Measurements from ENCODE around the gene KCNC1. TPM values are rescaled to one million over a fixed set of nuclear protein-coding genes. Genes with fewer than 3 reads are reported as not detected.
A peak's percentile ranks its signal among the peaks of the same experiment; 100 is the strongest.

The KCNC1 gene
- total and polyA plus RNA-seq, 5 donors = 0.06 to 0.16 (median 0.09) TPM; not detected in 2

- 73% methylated on average over 9 of the region's 9 CpGs for WGBS
- DNase-seq (peak; percentile 26 to 77 (median 71)), ATAC-seq (peak; percentile 49 to 63)
- Histone ChIP-seq H3K9me3 (ENCODE audit: control insufficient read depth, low read length) (no peaks in the 10 kb centered on the region), H3K27ac (ENCODE audit: low read length) (peak overlapping the region; percentile 0), H3K4me1 (ENCODE audit: control insufficient read depth, insufficient read depth, low read length) (no peaks in the 10 kb centered on the region), H3K27me3 (ENCODE audit: control insufficient read depth, insufficient read depth) (no peaks in the 10 kb centered on the region), H3K4me3 (ENCODE audit: low read length) (no peak overlapping the region)
- intact Hi-C loops (cut with DNase I) = no loop called here
These were observed 35.6 kb downstream of the KCNC1 start for GRCh38 chr11:17770048-17770652.

GRCh38 chr11:17770917-17771316 is 36.3 kb downstream of the KCNC1 start:
- H3K27me3 ChIP-seq (ENCODE audit: control insufficient read depth, insufficient read depth) = no peaks in the 10 kb centered on the region
- DNase-seq (no peak), ATAC-seq (no peak)
- no peak overlapping the region for H3K27ac ChIP-seq (ENCODE audit: low read length)
- intact Hi-C loops (cut with DNase I) = no loop called here
- H3K9me3 ChIP-seq (ENCODE audit: control insufficient read depth, low read length) = no peaks in the 10 kb centered on the region
- no peak overlapping the region for H3K4me3 ChIP-seq (ENCODE audit: low read length)
- H3K4me1 ChIP-seq (ENCODE audit: control insufficient read depth, insufficient read depth, low read length) = no peaks in the 10 kb centered on the region

DNA sequence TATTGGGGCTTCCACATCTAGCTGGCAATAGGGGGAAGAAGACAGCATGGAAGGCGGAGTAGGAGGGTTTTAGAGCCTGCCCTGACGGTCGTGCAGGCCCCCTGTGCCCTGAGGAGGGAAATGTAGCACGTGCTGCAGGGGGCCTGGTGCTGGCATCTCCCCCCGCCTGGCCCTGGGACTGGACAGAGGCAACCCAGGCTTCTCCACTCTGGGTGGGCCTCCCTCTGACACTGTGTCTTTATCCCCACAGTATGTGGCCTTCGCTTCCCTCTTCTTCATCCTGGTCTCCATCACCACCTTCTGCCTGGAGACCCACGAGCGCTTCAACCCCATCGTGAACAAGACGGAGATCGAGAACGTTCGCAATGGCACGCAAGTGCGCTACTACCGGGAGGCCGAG is 36.8 kb downstream of the KCNC1 start:
- Histone ChIP-seq H3K4me1 (ENCODE audit: control insufficient read depth, insufficient read depth, low read length) (no peaks in the 10 kb centered on the region), H3K27ac (ENCODE audit: low read length) (no peak overlapping the region), H3K4me3 (ENCODE audit: low read length) (no peak overlapping the region), H3K9me3 (ENCODE audit: control insufficient read depth, low read length) (no peaks in the 10 kb centered on the region), H3K27me3 (ENCODE audit: control insufficient read depth, insufficient read depth) (no peaks in the 10 kb centered on the region)
- 93% methylated on average over 17 of the region's 17 CpGs for WGBS
- ATAC-seq = no peak
- no peak for DNase-seq
- intact Hi-C loops (cut with DNase I) = no loop called here

DNA sequence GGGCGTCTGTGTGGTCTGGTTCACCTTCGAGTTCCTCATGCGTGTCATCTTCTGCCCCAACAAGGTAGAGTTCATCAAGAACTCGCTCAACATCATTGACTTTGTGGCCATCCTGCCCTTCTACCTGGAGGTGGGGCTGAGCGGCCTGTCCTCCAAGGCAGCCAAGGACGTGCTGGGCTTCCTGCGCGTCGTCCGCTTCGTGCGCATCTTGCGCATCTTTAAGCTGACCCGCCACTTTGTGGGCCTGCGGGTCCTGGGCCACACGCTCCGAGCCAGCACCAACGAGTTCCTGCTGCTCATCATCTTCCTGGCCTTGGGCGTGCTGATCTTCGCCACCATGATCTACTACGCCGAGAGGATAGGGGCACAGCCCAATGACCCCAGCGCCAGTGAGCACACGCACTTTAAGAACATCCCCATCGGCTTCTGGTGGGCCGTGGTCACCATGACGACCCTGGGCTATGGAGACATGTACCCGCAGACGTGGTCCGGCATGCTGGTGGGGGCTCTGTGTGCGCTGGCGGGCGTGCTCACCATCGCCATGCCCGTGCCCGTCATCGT is 37.3 kb downstream of the KCNC1 start:
- intact Hi-C loops (cut with DNase I) = no loop called here

GRCh38 chr11:17772704-17773600 is 38.4 kb downstream of the KCNC1 start:
- intact Hi-C loops (cut with DNase I) = no loop called here
- WGBS = 90% methylated on average over 31 of the region's 31 CpGs

More for the DNA sequence above, 37.3 kb downstream of the KCNC1 start:
- no peaks in the 10 kb centered on the region for H3K4me1 ChIP-seq (ENCODE audit: control insufficient read depth, insufficient read depth, low read length)
- no peak for DNase-seq
- no peak for ATAC-seq
- no peak overlapping the region for H3K27ac ChIP-seq (ENCODE audit: low read length)
- WGBS = 97% methylated on average over 37 of the region's 37 CpGs
- no peaks in the 10 kb centered on the region for H3K9me3 ChIP-seq (ENCODE audit: control insufficient read depth, low read length)
- no peak overlapping the region for H3K4me3 ChIP-seq (ENCODE audit: low read length)
- no peaks in the 10 kb centered on the region for H3K27me3 ChIP-seq (ENCODE audit: control insufficient read depth, insufficient read depth)

DNA sequence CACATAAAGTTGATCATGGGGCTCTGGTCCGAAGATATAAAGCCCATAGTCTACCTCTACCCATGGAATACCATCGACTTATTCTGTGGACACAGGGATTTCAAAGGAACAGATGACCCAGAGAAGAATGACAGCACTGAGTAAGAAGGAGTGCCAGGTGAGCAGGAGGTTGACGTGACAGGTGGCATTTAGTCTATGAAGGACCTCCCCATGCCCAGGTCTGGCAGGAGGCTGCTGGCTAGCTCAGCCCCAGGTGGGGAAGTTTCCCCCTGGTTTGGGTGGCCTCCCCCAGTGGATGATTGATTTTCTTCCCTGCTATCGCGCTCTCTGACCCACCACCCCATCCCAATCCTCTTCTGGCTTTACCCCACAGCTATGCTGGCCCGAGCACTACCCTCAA is 39.1 kb downstream of the KCNC1 start:
- H3K4me1 ChIP-seq (ENCODE audit: control insufficient read depth, insufficient read depth, low read length) = no peaks in the 10 kb centered on the region
- no peak overlapping the region for H3K4me3 ChIP-seq (ENCODE audit: low read length)
- DNase-seq (no peak), ATAC-seq (no peak)
- no peaks in the 10 kb centered on the region for H3K27me3 ChIP-seq (ENCODE audit: control insufficient read depth, insufficient read depth)
- no peak overlapping the region for H3K27ac ChIP-seq (ENCODE audit: low read length)
- 95% methylated on average over 6 of the region's 6 CpGs for WGBS
- intact Hi-C loops (cut with DNase I) = no loop called here
- H3K9me3 ChIP-seq (ENCODE audit: control insufficient read depth, low read length) = no peaks in the 10 kb centered on the region

More at GRCh38 chr11:17772704-17773600, 38.4 kb downstream of the KCNC1 start:
- ATAC-seq (no peak), DNase-seq (no peak)
- Histone ChIP-seq H3K27me3 (ENCODE audit: control insufficient read depth, insufficient read depth) (no peaks in the 10 kb centered on the region), H3K4me1 (ENCODE audit: control insufficient read depth, insufficient read depth, low read length) (no peaks in the 10 kb centered on the region), H3K9me3 (ENCODE audit: control insufficient read depth, low read length) (no peaks in the 10 kb centered on the region), H3K27ac (ENCODE audit: low read length) (no peak overlapping the region), H3K4me3 (ENCODE audit: low read length) (no peak overlapping the region)

DNA sequence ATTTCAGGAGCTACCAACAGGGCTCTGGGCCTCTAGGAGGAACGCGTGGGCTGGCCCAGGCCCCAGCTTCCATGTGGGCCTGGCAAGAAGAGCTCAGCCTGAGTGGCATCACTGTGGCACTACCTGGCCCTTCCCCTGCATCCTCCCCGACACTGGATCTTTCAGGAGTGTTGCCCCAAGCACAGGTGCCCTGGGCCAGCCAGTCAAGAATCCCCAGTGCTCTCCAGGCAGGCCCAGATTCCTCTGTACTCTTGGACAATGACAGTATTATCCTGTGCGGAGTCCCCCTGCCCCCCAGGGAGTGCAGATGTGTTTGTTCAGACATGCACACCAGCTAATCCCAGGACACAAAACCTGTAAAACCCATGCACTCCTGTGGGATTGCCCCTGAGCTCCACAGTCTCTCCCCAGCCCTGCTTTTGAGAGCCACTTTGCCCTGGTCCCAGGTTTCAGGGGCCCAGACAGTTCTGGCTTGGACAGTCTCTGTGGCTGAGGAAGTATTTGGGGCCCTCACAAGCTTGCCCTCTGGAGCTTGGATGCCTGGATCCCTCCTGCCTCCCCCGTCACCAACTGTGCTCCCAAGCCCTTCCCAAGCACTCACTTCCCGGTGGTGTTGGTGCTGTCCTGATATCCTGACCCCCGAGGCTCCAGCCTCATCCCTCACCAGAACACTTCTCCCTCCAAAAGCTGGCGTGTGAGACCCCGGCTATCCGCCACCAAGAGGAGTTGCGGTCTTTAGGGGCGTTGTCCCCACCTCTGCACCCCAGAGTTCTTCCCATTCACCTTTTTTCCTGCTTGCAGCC is 39.9 kb downstream of the KCNC1 start:
- WGBS = 85% methylated on average over 12 of the region's 12 CpGs
- intact Hi-C loops (cut with DNase I) = no loop called here
- no peaks in the 10 kb centered on the region for H3K9me3 ChIP-seq (ENCODE audit: control insufficient read depth, low read length)
- no peaks in the 10 kb centered on the region for H3K27me3 ChIP-seq (ENCODE audit: control insufficient read depth, insufficient read depth)
- ATAC-seq (no peak), DNase-seq (no peak)
- H3K27ac ChIP-seq (ENCODE audit: low read length) = no peak overlapping the region
- no peak overlapping the region for H3K4me3 ChIP-seq (ENCODE audit: low read length)
- no peaks in the 10 kb centered on the region for H3K4me1 ChIP-seq (ENCODE audit: control insufficient read depth, insufficient read depth, low read length)

DNA sequence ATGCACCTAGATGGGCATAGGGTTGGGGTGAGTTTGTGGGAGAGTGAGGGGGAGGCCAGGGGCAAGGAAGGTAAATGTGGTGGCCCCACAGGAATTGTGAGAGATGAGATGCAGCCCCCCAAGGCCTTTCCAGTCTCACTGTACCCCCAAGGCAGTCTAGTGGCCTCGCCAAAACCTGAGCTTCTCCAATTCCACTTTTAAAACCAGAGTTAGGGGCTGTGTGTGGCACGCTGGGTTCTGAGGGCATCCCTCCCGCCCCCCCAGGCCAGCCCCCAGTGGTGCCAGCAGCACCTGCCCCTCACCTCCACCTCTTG is 40.4 kb downstream of the KCNC1 start:
- DNase-seq = no peak
- Histone ChIP-seq H3K4me1 (ENCODE audit: control insufficient read depth, insufficient read depth, low read length) (no peaks in the 10 kb centered on the region), H3K9me3 (ENCODE audit: control insufficient read depth, low read length) (no peaks in the 10 kb centered on the region), H3K27me3 (ENCODE audit: control insufficient read depth, insufficient read depth) (no peaks in the 10 kb centered on the region), H3K27ac (ENCODE audit: low read length) (no peak overlapping the region), H3K4me3 (ENCODE audit: low read length) (no peak overlapping the region)
- intact Hi-C loops (cut with DNase I) = no loop called here
- no peak for ATAC-seq
- WGBS = 96% methylated on average over 3 of the region's 3 CpGs

GRCh38 chr11:17775507-17776211 is 41.1 kb downstream of the KCNC1 start:
- ATAC-seq (no peak), DNase-seq (no peak)
- no peak overlapping the region for H3K4me3 ChIP-seq (ENCODE audit: low read length)
- no peak overlapping the region for H3K27ac ChIP-seq (ENCODE audit: low read length)
- no peaks in the 10 kb centered on the region for H3K27me3 ChIP-seq (ENCODE audit: control insufficient read depth, insufficient read depth)
- H3K9me3 ChIP-seq (ENCODE audit: control insufficient read depth, low read length) = no peaks in the 10 kb centered on the region
- 83% methylated on average over 18 of the region's 18 CpGs for WGBS
- H3K4me1 ChIP-seq (ENCODE audit: control insufficient read depth, insufficient read depth, low read length) = no peaks in the 10 kb centered on the region
- intact Hi-C loops (cut with DNase I) = no loop called here

GRCh38 chr11:17776212-17776875 is 41.8 kb downstream of the KCNC1 start:
- intact Hi-C loops (cut with DNase I) = no loop called here
- H3K27me3 ChIP-seq (ENCODE audit: control insufficient read depth, insufficient read depth) = no peaks in the 10 kb centered on the region
- H3K27ac ChIP-seq (ENCODE audit: low read length) = no peak overlapping the region
- 84% methylated on average over 15 of the region's 15 CpGs for WGBS
- ATAC-seq (no peak), DNase-seq (no peak)
- no peak overlapping the region for H3K4me3 ChIP-seq (ENCODE audit: low read length)
- H3K9me3 ChIP-seq (ENCODE audit: control insufficient read depth, low read length) = no peaks in the 10 kb centered on the region
- H3K4me1 ChIP-seq (ENCODE audit: control insufficient read depth, insufficient read depth, low read length) = no peaks in the 10 kb centered on the region
